GM12878 (cell line): ENCODE measurements around the gene UNKL. TPM values are rescaled to one million over a fixed set of nuclear protein-coding genes. Genes with fewer than 3 reads are reported as not detected.

Experiments
- ATAC-seq: fragments of 200-7000 bp; cut with Tn5 transposase; 3 replicates; pipeline ENCODE4 v1.9.1; 2020; ENCODE audit warnings: mild to moderate bottlenecking, moderate library complexity
- BruUV-seq: library from RNA; stranded (reverse); fragments of 400-500 nt; replicated peaks from 2 replicates; lab custom pipeline; 2021; lab: Mats Ljungman, UMichigan
- CTCF ChIA-PET: fragments of 300-600 bp; sonication (Branson Sonifier 250); formaldehyde crosslinking; extraction: SDS; loops from one replicate; lab custom pipeline; 2021; ENCODE audit warnings: inconsistent platforms; lab: Yijun Ruan, JAX
- POLR2A ChIA-PET: fragments of 350-600 bp; formaldehyde crosslinking; extraction: SDS; loops from one replicate; lab custom pipeline; 2021; ENCODE audit warnings: inconsistent platforms; lab: Charles Lee
- RAD21 ChIA-PET: fragments of 300-600 bp; sonication (Branson Sonifier 250); formaldehyde crosslinking; loops from one replicate; lab custom pipeline; 2023; ENCODE audit warnings: antibody characterized with exemption; ENCODE audit not compliant: unreplicated experiment; lab: Charles Lee
- SMC1A ChIA-PET: fragments of 300-600 bp; sonication (Branson Sonifier 250); formaldehyde crosslinking; loops from one replicate; lab custom pipeline; 2023; ENCODE audit not compliant: unreplicated experiment, uncharacterized antibody; lab: Charles Lee
- DNase-seq: peaks from one replicate; pipeline ENCODE4 v3.0.0-alpha.2; 2011; ENCODE audit warnings: low read depth, low spot score
- FAIRE-seq: peaks from 3 replicates; lab custom pipeline; 2011; peaks lifted over from hg19 to GRCh38; lab: Jason Lieb, UNC
- H2AFZ ChIP-seq: 2 replicates; pipeline ENCODE4 v1.6.0; 2011; ENCODE audit warnings: low read depth, low read length, control low read depth; ENCODE audit not compliant: control insufficient read depth
- H3K27ac ChIP-seq: 2 replicates; pipeline ENCODE4 v1.5.1; 2011; ENCODE audit warnings: control low read depth; ENCODE audit not compliant: control insufficient read depth, insufficient read depth
- H3K27me3 ChIP-seq, 2 experiments: replicated peaks in 1 of 2; 2 replicates each; pipeline versions ENCODE4 v1.6.0 to v1.6.1; 2011; ENCODE audit warnings: low read length in 1 of 2; ENCODE audit not compliant: control insufficient read depth in 2 of 2, insufficient read depth in 2 of 2
- H3K36me3 ChIP-seq, 2 experiments: 2 replicates each; pipeline ENCODE4 v1.5.1; 2011; ENCODE audit warnings: low read length in 1 of 2; ENCODE audit not compliant: control insufficient read depth in 2 of 2, insufficient read depth in 2 of 2
- H3K4me1 ChIP-seq: 2 replicates; pipeline ENCODE4 v1.6.1; 2011; ENCODE audit warnings: mild to moderate bottlenecking, low read length, moderate library complexity, mixed read lengths; ENCODE audit not compliant: control insufficient read depth, insufficient read depth
- H3K4me2 ChIP-seq: 2 replicates; pipeline ENCODE4 v1.6.0; 2011; ENCODE audit warnings: control low read depth; ENCODE audit not compliant: control insufficient read depth, insufficient read depth
- H3K4me3 ChIP-seq: fragments of 200-600 bp; sonication (generic); 2 replicates; pipeline ENCODE4 v1.5.1; 2016
- H3K79me2 ChIP-seq: 2 replicates; pipeline ENCODE4 v1.6.0; 2011; ENCODE audit warnings: low read length; ENCODE audit not compliant: control insufficient read depth, insufficient read depth
- H3K9ac ChIP-seq: 2 replicates; pipeline ENCODE4 v1.8.0; 2011; ENCODE audit warnings: low read length, control low read depth, mixed read lengths; ENCODE audit not compliant: control insufficient read depth, insufficient read depth
- H3K9me3 ChIP-seq: replicated peaks from 3 replicates; pipeline ENCODE4 v1.5.1; 2011; ENCODE audit warnings: mild to moderate bottlenecking, low read length; ENCODE audit not compliant: control insufficient read depth, insufficient read depth
- H4K20me1 ChIP-seq: 2 replicates; pipeline ENCODE4 v1.6.0; 2011; ENCODE audit not compliant: control insufficient read depth, insufficient read depth
- WGBS: methylation state at CpG from one replicate; pipeline ENCODE4 v1.1.6; 2016; ENCODE audit warnings: low lambda C conversion rate; ENCODE audit not compliant: insufficient replicate concordance, insufficient coverage; ENCODE audit errors: missing lambda C conversion rate; 5-methylcytosine and 5-hydroxymethylcytosine counted together
- in situ Hi-C: fragments of 300-500 bp; cut with MboI; formaldehyde crosslinking; loops from 9 replicates; pipeline ENCODE4 v1.14.3; 2018; ENCODE audit warnings: mixed read lengths
- intact Hi-C: fragments of 100-400 bp; cut with micrococcal nuclease; formaldehyde crosslinking; loops from one replicate; pipeline ENCODE4 v1.14.2; 2022; ENCODE audit not compliant: unreplicated experiment
- polyA plus RNA-seq, 11 experiments: library from polyadenylated mRNA; depleted of rRNA in 4 of 11; unstranded in 6 of 11; stranded (reverse) in 5 of 11; fragments of >200 nt; fragmentation: Nextera tagmentation in 4 of 11; fragmentation: Illumina TruSeq in 1 of 11; extraction: Ambion mirVana in 4 of 11; extraction: Trizol in 1 of 11; gene quantifications; 1 replicate in 1 of 11; 2 replicates in 10 of 11; pipeline versions ENCODE4 v1.2.1 to v1.2.3, GENCODE V29; 2011 to 2016; ENCODE audit warnings: inconsistent platforms in 2 of 11, missing spikeins in 2 of 11, low read depth in 1 of 11
- total RNA-seq, 4 experiments: library from RNA; depleted of rRNA in 3 of 4; stranded (reverse); fragments of >200 nt in 3 of 4; fragmentation: Illumina TruSeq in 1 of 4; extraction: Trizol in 1 of 4; gene quantifications; 2 replicates each; pipeline versions ENCODE4 v1.2.1 to v1.2.3, GENCODE V29; 2013 to 2021
- TF ChIP-seq, protein P1 (sequence below): fragments of 450-650 bp; IDR thresholded peaks from 2 replicates; pipeline ENCODE4 v1.6.1; 2018; ENCODE audit warnings: borderline replicate concordance, mild to moderate bottlenecking; ENCODE audit not compliant: partially characterized antibody

Gene UNKL
- total and polyA plus RNA-seq, 10 of the 15 experiments (the other 5 are each of a cell fraction or from before 2014, with no cell fraction given) = 0.40 to 21.6 (median 9.1) TPM

DNA sequence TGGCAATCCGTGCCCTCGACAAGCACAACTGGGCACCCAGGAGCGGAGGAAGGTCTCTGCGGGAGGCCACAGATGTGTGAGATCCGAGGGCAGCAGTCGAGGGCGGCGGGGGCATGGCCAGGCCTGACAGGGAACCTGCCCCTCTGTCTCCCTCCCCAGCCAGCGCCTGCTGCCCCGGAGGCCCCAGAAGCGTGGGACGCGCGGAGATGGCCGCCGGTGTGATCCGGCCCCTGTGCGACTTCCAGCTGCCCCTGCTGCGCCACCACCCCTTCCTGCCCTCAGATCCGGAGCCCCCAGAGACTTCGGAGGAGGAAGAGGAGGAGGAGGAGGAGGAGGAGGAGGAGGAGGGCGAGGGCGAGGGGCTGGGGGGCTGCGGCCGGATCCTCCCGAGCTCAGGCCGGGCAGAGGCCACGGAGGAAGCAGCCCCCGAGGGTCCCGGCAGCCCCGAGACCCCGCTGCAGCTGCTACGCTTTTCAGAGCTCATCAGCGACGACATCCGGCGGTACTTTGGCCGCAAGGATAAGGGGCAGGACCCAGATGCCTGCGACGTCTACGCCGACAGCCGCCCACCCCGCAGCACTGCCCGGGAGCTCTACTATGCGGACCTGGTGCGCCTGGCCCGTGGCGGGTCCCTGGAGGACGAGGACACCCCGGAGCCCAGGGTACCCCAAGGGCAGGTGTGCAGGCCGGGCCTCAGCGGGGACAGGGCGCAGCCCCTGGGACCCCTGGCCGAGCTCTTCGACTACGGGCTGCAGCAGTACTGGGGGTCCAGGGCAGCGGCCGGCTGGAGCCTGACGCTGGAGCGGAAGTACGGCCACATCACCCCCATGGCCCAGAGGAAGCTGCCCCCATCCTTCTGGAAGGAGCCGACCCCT lies 18.1 kb upstream of the UNKL start:
- WGBS = 49% methylated on average over 61 of the region's 63 CpGs
- intact Hi-C loops (no loop called here), in situ Hi-C loops (no loop called here)
- Histone ChIP-seq H3K4me2 (no peak overlapping the region), H3K9ac (no peak overlapping the region), H3K27me3 (peaks cover 0 to 10% of the 10 kb centered on the region in 2 experiments), H3K79me2 (no peaks in the 10 kb centered on the region), H4K20me1 (no peaks in the 10 kb centered on the region; the same call in 1 of the 2 replicates), H3K9me3 (no peaks in the 10 kb centered on the region), H3K4me3 (no peak overlapping the region), H2AFZ (no peak overlapping the region), H3K4me1 (no peaks in the 10 kb centered on the region), H3K27ac (no peak overlapping the region), H3K36me3 (no peaks in the 10 kb centered on the region)
- no peak for DNase-seq
- POLR2A ChIA-PET = no interaction called here
- RAD21 ChIA-PET = interaction anchor here (0.7 kb wide), 1 partner anchor 9 kb away, joined by 3 read pairs; no protein-coding TSS in a partner anchor
- ATAC-seq = no peak
- no peak for FAIRE-seq
- CTCF ChIA-PET = no interaction called here
- SMC1A ChIA-PET = no interaction called here
- no TSS peak for BruUV-seq
- TF ChIP-seq, protein P1, sequence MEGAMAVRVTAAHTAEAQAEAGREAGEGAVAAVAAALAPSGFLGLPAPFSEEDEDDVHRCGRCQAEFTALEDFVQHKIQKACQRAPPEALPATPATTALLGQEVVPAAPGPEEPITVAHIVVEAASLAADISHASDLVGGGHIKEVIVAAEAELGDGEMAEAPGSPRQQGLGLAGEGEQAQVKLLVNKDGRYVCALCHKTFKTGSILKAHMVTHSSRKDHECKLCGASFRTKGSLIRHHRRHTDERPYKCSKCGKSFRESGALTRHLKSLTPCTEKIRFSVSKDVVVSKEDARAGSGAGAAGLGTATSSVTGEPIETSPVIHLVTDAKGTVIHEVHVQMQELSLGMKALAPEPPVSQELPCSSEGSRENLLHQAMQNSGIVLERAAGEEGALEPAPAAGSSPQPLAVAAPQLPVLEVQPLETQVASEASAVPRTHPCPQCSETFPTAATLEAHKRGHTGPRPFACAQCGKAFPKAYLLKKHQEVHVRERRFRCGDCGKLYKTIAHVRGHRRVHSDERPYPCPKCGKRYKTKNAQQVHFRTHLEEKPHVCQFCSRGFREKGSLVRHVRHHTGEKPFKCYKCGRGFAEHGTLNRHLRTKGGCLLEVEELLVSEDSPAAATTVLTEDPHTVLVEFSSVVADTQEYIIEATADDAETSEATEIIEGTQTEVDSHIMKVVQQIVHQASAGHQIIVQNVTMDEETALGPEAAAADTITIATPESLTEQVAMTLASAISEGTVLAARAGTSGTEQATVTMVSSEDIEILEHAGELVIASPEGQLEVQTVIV = no peak
